ENCODE measurements around the gene SLC6A16. TPM values are rescaled to one million over a fixed set of nuclear protein-coding genes. Genes with fewer than 3 reads are reported as not detected.
A peak's percentile ranks its signal among the peaks of the same experiment; 100 is the strongest.
"Not testable (repeated sequence)": the region's sequence is repeated elsewhere in the genome, so short reads cannot be mapped to it uniquely, and the experiment has no call there.

Gene SLC6A16
- total RNA-seq (2014; rRNA removed; shearing (Covaris generic)), result 0.10 and 0.12 TPM in 2 replicates

DNA sequence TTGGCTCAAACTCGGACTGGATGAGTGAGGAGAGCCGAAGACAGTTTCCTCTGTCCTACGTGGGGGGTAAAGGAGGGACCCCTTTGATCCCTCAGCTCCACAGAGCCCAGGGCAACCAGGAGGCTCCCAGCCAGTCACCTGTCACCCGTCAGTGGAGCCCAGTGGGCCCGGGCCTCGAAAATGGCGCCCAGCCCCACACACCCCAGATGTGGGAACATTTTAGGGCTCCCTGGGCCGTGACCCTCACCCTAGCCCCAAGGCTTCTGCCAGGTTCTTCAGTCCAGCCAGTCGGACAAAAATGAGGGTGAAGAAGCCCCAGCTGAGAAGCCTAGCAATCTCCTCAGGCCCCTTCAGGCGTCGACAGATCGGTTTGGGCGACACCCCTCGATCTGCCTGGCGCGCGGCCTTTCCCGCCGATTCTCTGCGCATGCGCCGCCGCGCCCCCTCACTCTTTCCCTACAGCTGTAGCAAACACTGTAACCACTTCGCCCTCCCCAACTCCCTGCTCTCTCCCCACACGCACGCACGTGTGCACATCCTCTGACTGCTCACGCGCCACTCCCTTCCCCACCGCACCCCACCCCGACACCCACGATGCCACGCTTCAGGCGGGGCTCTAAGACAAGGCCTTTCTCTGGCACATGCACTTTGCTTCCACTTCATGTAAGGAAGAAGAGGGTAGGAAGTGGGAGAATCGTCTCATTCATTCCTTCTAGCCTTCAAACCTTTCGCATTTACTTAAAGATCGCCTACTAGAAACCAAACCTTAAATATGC is at the start of gene SLC6A16:
Gene SLC6A16 (minus strand): TSS at position 391 of the 776 bp plus-strand sequence. CDS start 13,844 bp downstream, outside the sequence.
- DNase-seq (ENCODE audit: low read depth), result no peak

DNA sequence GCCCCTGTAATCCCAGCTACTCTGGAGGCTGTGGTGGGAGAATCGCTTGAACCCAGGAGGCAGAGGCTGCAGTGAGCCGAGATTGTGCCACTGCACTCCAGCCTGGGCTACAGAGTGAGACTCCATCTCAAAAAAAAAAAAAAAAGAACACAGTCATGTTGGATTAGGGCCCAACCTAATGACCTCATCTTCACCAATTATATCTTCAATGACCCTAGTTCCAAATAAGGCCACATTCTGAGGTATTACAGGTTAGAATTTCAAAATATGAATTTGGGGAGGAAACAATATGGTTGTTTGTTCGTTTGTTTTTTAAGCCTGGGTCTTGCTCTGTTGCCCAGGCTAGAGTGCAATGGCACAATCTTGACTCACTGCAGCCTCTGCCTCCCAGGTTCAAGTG is 48.2 kb upstream of the SLC6A16 start:
- not testable (repeated sequence) for DNase-seq (ENCODE audit: low read depth)

DNA sequence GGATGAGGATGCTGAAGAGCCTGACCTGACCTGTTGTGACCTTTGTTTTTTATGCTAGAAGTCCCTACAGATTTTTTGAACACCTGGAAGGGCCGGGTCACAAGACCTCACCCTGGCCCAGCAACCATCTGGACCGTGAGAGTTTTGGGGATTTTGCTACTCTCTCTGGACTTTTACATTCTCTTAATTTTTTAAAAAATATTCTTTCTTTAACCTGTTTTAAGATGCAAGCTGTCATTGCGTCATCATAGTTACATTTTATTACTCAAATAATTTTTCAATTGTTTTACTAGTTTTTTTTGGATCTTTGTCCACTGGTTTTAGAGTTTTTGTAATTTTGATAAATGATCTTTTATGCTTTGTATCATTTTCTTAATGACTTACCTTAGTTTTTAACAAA is 46.2 kb upstream of the SLC6A16 start:
- no peak for DNase-seq (ENCODE audit: low read depth)

DNA sequence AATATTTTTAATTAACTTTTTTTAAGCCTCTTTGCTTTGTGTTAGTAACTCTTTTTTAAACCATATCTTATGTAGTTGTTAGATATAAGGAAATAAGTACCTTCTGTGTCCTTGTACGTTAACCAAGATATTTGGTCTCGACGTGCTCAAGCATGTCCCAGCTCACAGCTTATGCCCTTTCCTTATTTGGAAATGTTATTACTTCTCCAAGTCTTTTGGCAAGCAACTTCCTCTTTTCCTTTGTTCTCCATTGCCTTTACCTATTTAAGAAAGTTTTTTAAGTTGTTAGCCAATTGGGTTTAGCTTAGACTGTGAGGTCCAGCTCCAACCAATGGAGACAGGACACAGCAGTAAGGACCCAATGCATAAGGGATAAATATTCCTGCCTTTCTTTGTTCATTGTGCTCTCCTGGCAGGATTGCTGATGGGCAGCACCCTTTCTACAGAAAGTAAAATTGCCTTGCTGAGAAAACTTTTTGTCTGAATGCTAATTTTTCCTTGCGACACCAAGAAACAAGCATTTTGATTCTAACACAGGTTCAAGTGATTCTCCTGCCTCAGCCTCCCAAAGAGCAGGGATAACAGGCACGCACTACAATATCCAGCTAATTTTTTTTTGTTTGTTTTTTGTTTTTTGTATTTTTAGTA is 43.8 kb upstream of the SLC6A16 start:
- DNase-seq (ENCODE audit: low read depth), result no peak

DNA sequence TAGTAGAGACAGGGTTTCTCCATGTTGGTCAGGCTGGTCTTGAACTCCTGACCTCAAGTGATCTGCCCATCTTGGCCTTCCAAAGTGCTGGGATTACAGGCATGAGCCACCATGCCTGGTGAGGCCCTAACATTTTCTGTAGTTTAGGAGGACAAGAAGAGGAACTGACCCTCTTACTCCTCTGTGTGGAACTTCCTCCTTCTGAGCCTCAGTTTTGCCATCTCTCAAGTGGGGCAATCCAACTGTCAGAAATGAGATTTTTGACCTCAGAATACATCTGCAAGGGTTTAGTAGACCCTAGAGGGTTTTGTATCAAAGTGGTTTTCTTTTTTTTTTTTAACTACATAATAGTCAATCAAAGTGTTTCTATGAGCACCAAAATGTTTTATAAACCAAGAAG is 41.1 kb upstream of the SLC6A16 start:
- no peak for DNase-seq (ENCODE audit: low read depth)

DNA sequence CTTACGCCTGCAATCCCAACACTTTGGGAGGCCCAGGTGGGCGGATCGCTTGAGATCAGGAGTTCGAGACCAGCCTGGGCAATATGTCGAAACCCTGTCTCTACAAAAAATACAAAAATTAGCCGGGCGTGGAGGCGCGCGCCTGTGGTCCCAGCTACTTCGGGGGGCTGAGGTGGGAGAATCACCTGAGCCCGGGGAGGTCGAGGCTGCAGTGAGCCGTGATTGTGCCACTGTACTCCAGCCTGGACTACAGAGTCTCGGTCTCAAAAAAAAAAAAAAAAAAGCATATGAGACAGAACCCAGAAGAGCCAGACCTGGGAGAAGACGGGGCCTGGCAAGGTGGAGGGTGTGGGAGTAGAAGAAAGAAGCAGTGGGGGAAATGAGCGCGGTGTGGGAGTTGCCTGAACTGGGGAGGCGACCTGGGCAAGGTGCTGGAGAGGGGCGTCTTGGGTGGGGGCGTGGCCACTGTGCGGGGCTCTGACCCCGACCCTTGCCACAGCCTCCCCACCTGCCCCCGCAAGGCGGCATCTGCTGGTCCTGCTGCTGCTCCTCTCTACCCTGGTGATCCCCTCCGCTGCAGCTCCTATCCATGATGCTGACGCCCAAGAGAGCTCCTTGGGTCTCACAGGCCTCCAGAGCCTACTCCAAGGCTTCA is 39.2 kb upstream of the SLC6A16 start:
- no peak for DNase-seq (ENCODE audit: low read depth)

DNA sequence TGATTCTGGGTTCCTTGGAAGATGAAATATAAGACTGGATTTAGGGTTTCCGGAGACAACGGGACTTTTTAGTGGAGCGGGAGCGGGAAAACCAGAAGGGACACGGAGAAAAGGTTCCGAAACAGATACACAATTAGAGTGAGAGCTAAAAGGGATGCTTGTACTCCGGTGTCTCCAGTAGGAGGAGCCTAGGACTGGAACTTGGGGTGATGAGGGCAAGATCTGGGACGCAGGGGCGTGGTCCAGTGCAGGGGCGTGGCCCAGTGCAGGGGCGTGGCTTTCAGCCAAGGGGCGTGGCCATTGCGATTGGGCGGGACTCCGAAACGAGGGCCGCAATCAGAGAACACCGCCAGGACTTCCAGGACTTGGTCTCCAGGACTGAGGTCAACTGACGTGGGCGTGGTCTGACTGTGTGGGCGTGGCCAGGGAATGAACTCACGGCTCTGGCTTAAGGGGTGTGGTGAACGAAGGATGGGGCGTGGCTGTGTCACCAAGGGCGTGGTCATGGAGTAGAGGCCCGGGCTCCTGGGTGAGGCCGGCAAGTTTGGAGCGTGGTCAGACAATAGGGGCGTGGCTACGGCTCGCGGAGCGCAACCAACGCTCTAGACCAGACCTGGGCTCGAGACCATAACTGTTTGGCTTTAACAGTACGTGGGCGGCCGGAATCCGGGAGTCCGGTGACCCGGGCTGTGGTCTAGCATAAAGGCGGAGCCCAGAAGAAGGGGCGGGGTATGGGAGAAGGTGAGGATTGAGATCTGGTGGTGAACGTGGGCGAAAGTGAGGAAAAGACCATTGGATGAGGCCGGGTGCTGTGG is 38.5 kb upstream of the SLC6A16 start, which contains the start of gene DKKL1:
Gene DKKL1 (plus strand): TSS at position 610 of the 815 bp plus-strand sequence. CDS start 122 bp downstream, at position 732.
- DNase-seq (ENCODE audit: low read depth), result peak; percentile 99

DNA sequence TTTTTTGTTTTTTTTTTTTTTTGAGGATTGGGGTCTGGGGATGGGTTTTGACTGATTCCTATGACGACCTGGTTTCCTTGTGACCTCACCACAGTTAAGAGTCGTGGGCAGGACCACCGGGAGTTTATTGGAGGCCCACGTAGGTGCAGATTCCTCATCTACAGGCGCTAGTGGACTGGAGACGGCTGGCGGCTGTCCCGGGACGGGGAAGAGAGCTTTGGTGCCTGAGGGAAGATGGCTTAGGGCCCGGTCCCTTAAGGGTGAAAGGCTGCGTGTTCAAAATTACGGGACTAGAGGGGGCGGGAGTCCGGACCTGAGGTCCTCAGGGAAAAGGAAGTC is 37.9 kb upstream of the SLC6A16 start:
- DNase-seq (ENCODE audit: low read depth), result no peak

DNA sequence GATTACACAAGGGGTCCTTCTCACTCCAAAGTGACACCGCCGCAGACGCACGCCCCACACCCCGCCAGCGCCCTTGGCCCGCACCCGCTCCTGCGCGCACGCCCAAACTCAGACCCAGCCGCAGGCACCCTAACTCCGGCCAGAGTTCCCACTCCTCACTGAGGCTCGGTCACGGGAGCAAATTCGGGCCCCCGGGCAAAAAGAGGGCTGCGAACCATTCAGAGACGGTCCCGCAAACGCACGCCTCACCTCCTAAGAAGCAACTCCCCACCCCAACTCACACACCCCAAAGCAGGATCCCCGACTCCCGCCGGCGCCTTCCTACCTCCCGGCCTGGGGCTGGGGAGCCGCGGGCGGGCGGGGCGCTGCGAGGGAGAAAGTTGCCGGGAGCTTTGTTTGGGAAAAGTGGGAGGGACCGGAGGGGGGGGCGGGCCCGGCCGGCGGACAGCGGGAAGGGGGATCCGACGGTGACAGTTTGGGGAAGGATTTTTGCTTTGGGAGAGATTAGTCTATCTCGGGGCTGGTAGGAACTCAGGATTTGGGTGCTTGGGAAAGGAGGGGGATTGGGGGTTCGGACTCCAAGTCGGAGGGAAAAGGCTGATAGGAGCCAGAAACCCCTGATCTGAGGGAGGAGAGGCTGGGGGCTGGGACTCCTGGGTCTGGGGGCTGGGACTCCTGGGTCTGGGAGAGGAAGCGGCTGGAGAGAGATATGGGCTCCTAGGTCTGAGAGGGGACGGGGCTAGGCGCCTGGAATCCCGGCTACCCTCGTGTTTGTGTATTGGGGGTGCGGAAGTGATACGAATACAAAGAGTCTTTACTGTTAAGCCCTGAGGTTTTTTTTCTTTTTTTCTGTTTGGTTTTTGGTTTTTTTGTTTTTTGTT is 37.3 kb upstream of the SLC6A16 start, which contains the start of gene TEAD2:
Gene TEAD2 (minus strand): TSS at position 369 of the 881 bp plus-strand sequence. CDS start 2,341 bp downstream, outside the sequence.
- DNase-seq (ENCODE audit: low read depth), result peak; percentile 63

DNA sequence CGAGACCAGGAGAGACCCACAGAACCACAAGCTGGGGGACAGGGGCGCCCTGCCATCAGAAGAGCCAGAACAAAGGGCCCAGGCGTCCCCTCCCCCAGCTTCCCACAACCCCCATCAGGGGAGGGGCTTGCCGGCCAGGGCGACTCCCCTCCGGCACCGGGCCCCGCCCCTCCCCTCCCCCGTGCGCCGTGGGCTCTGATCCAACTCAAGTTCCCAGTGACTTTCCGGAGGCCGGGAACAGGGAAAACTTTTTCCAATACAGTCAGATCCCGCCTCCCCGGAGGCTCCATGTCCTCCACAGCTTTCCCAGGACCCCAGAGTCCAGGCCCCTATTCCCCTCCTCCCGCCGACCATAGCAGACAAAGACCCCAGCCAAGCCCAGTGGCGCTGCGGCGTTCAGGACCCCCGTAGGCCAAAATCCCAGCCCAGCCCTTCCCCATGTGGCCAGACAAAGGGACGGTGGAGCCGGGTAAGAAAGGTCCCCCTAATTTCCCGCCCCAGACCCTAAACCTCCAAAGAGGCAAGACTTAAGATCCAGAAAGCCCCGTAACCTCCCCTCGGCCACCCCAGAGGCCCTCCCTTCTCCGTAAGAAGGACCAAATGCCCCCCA is 36.6 kb upstream of the SLC6A16 start:
- DNase-seq (ENCODE audit: low read depth), result peak; percentile 77

DNA sequence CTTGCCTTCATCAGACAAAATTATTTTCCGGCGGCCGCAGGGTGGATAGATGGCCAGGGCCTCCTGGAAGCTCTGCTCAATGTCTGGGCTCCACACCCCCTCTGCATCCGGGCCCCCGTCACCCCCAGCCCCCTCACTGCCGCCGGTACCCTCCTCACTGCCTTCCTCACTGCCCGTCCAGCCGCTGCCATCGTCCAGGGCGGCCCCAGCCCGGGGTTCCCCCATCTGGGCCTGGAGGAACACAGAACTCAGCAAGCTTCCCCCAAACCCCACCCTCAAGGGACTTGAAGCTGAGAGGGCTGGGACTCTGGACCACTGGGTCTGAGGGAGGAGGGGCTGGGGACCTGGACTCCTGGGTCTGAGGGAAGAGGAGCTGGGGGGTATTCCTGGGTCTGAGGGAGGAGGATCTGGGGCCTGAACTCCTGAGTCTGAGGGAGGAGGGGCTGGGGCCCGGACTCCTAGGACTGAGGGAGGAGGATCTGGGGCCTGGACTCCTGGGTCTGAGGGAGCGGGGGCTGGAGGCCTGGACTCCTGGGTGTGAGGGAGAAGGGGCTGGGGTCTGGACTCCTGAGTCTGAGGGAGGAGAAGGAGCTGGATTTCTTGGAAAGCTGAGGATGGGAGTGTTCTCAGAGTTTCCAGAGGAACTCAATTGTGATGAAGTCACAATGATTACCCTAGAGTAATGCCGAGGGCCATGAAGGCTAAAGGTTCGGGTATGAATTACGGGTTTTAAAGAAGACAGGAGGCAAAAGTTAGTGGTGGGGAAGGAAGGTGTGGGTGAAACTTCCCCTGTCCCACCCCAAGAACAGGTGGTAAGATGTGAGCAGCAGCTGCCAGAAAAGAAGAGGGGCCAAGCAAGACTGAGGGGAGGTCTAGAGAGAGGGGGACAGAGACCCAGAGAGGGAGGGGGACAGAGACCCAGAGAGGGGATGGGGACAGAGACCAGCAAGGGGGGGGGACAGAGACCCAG is 35.1 kb upstream of the SLC6A16 start:
- DNase-seq (ENCODE audit: low read depth), result no peak

DNA sequence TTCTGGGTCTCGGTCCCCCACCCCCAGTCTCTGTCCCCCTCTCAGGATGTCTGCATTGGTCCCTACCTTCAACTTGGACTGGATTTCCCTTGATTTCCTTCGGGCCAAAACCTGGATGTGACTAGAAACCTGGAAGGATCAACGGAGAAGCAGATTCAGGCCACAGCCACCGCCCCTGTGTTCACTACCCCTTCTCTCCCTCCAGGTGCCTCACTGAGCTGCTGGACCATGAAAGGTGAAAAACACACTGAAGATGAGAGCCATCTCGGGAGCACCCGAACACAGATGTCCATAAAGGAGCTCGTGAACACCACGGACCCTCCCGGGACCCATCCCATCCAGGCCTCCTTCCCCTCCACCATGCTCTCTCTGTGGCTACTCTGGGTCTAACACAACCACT is 32.2 kb upstream of the SLC6A16 start:
- DNase-seq (ENCODE audit: low read depth), result no peak

DNA sequence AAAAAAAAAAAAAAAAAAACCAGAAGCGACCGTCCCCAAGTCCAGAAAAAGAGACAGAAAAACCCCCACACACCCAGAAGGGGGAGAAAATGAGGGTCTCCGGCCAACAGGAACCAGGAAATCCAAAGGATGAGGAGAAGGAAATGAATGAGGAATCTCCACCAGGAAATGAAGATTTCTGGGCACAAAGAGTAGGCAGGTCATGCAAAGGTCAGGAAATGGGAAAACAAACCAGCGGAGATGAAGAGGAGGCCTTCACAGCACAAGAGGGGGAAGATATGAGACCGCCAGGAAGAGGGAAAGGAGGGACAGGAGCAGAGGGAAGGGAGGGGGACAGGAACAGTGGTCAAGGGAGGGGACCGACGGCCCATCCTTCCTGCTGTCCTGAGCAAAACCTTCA is 31.4 kb upstream of the SLC6A16 start:
- DNase-seq (ENCODE audit: low read depth), result no peak

DNA sequence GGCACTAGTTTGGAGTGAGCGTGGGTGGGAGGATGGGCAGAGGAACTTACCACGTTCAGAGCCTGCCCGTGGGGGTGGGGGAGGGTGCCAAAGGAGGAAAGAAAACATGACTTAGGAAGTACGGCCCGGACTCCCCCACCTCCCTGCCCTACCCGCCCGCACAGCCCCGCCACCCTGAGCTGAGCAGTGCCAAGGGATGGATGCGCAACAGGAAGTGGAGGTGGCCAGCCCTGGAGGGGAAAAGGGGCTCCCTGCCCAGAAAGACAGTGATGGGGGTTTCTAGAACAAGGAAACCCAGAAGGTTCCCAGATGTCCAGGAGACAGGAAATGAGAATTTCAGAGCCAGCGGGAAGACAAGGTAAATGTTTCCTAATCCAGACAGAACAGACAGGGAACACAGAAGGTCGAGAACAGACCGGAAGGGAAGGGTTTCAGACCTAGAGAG is 30.9 kb upstream of the SLC6A16 start:
- DNase-seq (ENCODE audit: low read depth), result no peak

DNA sequence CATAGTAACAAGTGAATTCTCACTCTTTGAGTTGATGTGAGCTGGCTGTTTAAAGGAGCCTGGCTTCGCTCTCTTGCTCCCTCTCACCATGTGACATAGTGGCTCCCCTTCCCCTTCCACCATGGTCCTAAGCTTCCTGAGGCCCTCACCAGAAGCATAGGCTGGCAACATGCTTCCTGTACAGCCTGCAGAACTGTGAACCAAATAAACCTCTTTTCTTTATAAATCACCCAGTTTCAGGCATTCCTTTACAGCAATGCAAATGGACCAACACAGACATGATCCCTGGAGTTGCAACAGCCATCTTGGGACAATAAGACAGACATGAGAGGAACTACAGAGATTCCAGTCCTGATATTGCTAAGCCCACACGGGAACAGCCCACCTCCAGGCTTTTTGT is 24.6 kb upstream of the SLC6A16 start:
- no peak for DNase-seq (ENCODE audit: low read depth)

DNA sequence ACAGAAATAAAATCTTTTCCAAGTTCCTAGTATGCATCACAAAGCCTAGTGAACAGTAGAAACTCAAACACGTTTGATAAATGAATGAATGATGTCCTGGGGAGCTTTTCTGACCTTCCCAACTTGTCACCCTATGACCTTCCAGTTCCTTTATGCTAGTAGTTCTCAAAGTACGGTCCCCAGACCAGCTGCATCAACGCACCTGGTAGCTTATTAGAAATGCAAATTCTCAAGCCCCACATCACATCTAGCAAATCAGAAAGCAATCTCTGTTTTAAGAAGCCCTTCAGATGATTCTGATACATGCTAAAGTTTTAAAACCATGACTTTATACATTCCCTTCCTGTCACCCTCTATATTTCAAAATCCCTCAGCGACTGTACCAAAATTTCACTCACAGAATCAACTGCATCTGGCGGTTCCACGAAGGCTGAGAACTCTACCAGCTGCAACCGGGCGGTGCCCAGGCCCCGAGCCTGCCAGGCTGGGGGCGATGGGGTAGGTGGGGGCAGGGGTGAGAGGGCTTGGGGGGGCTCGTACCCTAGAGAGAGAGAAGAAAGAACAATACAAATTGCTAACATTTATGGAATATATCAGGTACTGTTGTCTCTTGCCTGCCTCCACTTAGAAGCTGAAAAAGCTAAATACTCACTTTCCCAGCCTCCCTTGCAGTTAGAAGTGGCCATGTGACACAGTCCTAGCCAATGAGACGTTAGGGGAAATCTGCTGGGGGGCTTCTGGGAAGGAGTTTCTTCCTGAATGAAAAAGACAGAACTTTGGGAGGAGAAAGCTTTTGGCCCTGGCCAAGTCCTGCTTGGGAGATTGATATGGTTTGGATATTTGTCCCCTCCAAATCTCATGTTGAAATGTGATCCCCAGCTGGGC is 23.6 kb upstream of the SLC6A16 start:
- no peak for DNase-seq (ENCODE audit: low read depth)

DNA sequence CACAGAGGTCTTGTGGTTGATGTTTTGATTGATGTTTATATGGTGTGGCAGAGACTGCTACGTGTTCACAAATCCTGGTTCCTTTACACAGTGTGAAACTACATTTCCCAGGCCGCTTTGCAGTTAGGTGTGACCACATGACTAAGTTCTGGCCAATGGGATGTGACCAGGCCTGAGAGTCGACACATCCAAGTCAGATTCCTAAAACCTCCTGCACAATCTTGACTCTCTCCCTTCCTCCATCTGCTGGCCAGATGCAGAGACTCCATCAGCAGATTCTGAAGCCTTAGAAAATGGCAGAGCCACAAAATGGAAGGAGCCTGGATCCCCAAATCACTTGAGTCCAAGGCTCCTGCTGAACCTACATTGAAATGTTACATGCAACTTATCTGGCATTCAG is 22.8 kb upstream of the SLC6A16 start:
- peak; percentile 77 for DNase-seq (ENCODE audit: low read depth)

DNA sequence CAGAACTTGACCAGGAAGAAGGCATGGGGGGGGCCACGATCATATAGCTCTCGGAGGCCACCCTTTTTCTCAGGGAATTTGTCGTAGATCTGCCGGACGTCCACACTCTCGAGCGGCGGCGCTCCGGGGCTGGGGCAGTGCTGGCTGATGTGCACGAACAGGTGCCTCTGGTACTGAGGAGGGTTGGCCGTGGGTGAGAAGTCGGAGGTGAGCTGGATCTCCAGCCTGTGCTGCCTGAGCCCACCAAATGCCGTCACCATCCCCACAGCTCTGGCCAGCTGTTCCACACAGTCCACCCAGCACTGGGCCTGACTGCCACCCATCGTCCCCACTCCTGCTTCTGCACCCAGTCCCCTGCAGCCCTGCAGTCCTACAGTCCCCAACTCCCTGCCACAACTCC is 22.2 kb upstream of the SLC6A16 start:
- no peak for DNase-seq (ENCODE audit: low read depth)
